ENCODE data around the gene GDI1. TPM values are rescaled to one million over a fixed set of nuclear protein-coding genes. Genes with fewer than 3 reads are reported as not detected.

GDI1 gene
- polyA plus RNA-seq, 2 donors: 46.4 to 63.5 TPM

- peak within 1 kb of the TSS; percentile 56 to 59 for H3K4me3 ChIP-seq (ENCODE audit: low read depth in 1 of 2, low read length in 2 of 2)
- peaks cover 0 to 6% of the 10 kb centered on the region in 2 donors for H3K4me1 ChIP-seq (ENCODE audit: control insufficient read depth in 2 of 2, insufficient read depth in 2 of 2, low read length in 1 of 2)
- H3K27ac ChIP-seq (ENCODE audit: low read depth in 2 of 2, low read length in 1 of 2): peak within 1 kb of the TSS; percentile 95 to 98
- no peaks in the 10 kb centered on the region for H3K27me3 ChIP-seq (ENCODE audit: control insufficient read depth in 1 of 2, insufficient read depth in 2 of 2, low read length in 2 of 2)
- 0 to 13% methylated on average over 45 to 69 of the region's 71 CpGs for WGBS, 2 donors
- H3K36me3 ChIP-seq (ENCODE audit: control insufficient read depth in 2 of 2, insufficient read depth in 2 of 2, low read length in 1 of 2): peaks cover 0 to 10% of the 10 kb centered on the region in 2 donors
- peaks cover 0 to 6% of the 10 kb centered on the region in 2 donors for H3K9me3 ChIP-seq (ENCODE audit: control insufficient read depth in 2 of 2, insufficient read depth in 1 of 2, low read depth in 1 of 2, low read length in 1 of 2)
These were observed 53.6 kb downstream of the GDI1 start, which contains the start of gene SLC10A3 for GRCh38 chrX:154490414-154491083. Gene SLC10A3, minus strand, starts transcription at chrX:154490629. Its CDS starts 1,689 bp downstream, at chrX:154488940.

Other genes starting within 250 kb of the GDI1 start
- gene OPN1MW2, start 217.4 kb upstream of the GDI1 start, polyA plus RNA-seq: not detected
- gene OPN1MW3, start 179.6 kb upstream of the GDI1 start, polyA plus RNA-seq: not detected
- not detected for gene TEX28, start 142.0 kb upstream of the GDI1 start, polyA plus RNA-seq
- not detected for gene TKTL1, start 141.4 kb upstream of the GDI1 start, polyA plus RNA-seq
- 100 to 1,000 TPM; 407 to 691 TPM for gene FLNA, start 62.5 kb upstream of the GDI1 start, polyA plus RNA-seq
- 10 to 100 TPM; 66.5 to 83.9 TPM for gene EMD, start 57.9 kb upstream of the GDI1 start, polyA plus RNA-seq
- gene RPL10, start 38.8 kb upstream of the GDI1 start, polyA plus RNA-seq: 1,000 to 10,000 TPM; 2,998 to 4,750 TPM
- gene DNASE1L1, start 27.9 kb upstream of the GDI1 start, polyA plus RNA-seq: 10 to 100 TPM; 20.1 to 20.3 TPM
- 10 to 100 TPM; 28.9 to 59.5 TPM for gene TAFAZZIN, start 25.6 kb upstream of the GDI1 start, polyA plus RNA-seq
- 10 to 100 TPM; 40.3 to 65.8 TPM for gene ATP6AP1, start 8.5 kb upstream of the GDI1 start, polyA plus RNA-seq
- 10 to 100 TPM; 37.5 to 46.6 TPM for gene FAM50A, start 7.0 kb downstream of the GDI1 start, polyA plus RNA-seq
- 10 to 100 TPM in 1 of 2 donors, 1 to 10 TPM in 1; 4.3 to 19.0 TPM for gene PLXNA3, start 21.1 kb downstream of the GDI1 start, polyA plus RNA-seq
- 10 to 100 TPM in 1 of 2 donors, 1 to 10 TPM in 1; 6.2 to 21.1 TPM for gene LAGE3, start 42.1 kb downstream of the GDI1 start, polyA plus RNA-seq
- 10 to 100 TPM; 15.4 to 28.5 TPM for gene UBL4A, start 49.5 kb downstream of the GDI1 start, polyA plus RNA-seq
- gene SLC10A3, start 53.5 kb downstream of the GDI1 start, polyA plus RNA-seq: 10 to 100 TPM; 24.7 to 26.3 TPM
- gene FAM3A, start 79.1 kb downstream of the GDI1 start, polyA plus RNA-seq: 10 to 100 TPM; 51.6 to 54.4 TPM
- 10 to 100 TPM; 42.7 to 46.9 TPM for gene G6PD, start 109.7 kb downstream of the GDI1 start, polyA plus RNA-seq
- 10 to 100 TPM; 16.2 to 19.7 TPM for gene IKBKG, start 110.5 kb downstream of the GDI1 start, polyA plus RNA-seq
- not detected for gene CTAG1A, start 148.0 kb downstream of the GDI1 start, polyA plus RNA-seq
- gene CTAG1B, start 182.1 kb downstream of the GDI1 start, polyA plus RNA-seq: under 1 TPM in 1 of 2 donors, not detected in 1; 0.04 TPM
- 1 to 10 TPM in 1 of 2 donors, not detected in 1; 2.8 TPM for gene CTAG2, start 216.4 kb downstream of the GDI1 start, polyA plus RNA-seq

Measured in esophagus (tissue), 2 donors.